ENCODE results near the gene FAXDC2.

DNA sequence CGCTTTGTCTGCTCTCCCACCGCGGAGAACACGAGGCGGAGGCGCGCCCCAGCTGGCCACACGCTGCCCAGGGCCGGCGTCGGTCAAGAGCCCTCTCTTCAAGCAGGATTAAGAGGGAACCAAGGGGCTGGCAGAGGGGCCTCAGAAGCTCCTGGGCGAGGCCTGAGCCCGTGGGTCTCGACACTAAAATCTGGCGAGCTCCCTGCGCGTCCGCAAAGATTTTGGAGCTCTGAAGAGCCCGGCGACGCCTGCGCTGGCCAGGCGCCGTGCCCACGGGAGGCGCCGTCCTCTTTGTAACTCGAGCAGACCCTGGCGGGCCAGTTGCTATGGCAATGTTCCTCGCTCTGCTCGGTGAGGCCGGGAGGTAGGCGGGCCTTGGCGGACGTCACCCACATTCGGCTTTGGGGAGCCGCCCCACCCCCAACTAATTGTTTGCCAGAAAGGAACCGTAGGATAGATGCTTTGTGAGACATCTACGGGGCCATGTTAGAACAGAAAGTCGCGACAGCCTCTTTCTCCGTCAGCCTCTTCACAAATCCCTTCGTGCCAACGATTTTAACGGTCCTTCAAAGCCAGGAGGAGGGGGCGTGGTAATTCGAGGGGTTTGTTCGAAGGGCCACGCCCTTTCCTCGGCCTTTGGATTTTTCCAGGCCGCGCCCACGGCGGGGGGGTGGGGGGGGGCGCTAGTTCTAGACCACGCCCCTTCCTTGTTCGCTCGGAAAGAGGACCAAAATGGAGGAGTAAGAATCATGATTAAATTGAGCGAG, 7.3 kb upstream of the FAXDC2 start:
- peak; percentile 83 for TF ChIP-seq CTCF (tag by site-specific recombination; IDR thresholded peaks at IDR 0.05)
- no peak for TF ChIP-seq BCL6B (tag by site-specific recombination; IDR thresholded peaks at IDR 0.05)
- no peak for TF ChIP-seq ZNF704 (tag by site-specific recombination; IDR thresholded peaks at IDR 0.05)
- TF ChIP-seq ZNF16 (tag by site-specific recombination; IDR thresholded peaks at IDR 0.05; ENCODE audit: low read depth) = no peak
- TF ChIP-seq ZNF433 (tag by site-specific recombination; IDR thresholded peaks at IDR 0.05; ENCODE audit: low read depth) = no peak
- TF ChIP-seq RBAK (tag by site-specific recombination; IDR thresholded peaks at IDR 0.05) = no peak
- no peak for TF ChIP-seq PRDM1 (tag by site-specific recombination; IDR thresholded peaks at IDR 0.05)
- TF ChIP-seq YY1 (tag by site-specific recombination; IDR thresholded peaks at IDR 0.05) = no peak
- no peak for TF ChIP-seq TCF7L2 (IDR thresholded peaks at IDR 0.05; ENCODE audit: borderline replicate concordance, low read depth, low read length)
- TF ChIP-seq ZNF510 (tag by site-specific recombination; IDR thresholded peaks at IDR 0.05; ENCODE audit: insufficient replicate concordance) = no peak
- TF ChIP-seq ZBTB17 (tag by site-specific recombination; IDR thresholded peaks at IDR 0.05) = peak; percentile 32
- no peak for TF ChIP-seq PBX3 (CRISPR knock-in tag; IDR thresholded peaks at IDR 0.05)

Measured in HEK293 (cell line).